WTC11 (cell line): ENCODE measurements around the gene CPEB4.

Experiments
- GABPB1 ChIP-seq: sonication (generic); formaldehyde crosslinking; IDR thresholded peaks from 2 replicates; pipeline ENCODE4 v1.8.1; 2023; ENCODE audit warnings: mild to moderate bottlenecking, missing genetic modification reagents
- NR3C1 ChIP-seq: sonication (generic); formaldehyde crosslinking; conservative IDR thresholded peaks from 2 replicates; pipeline ENCODE4 v1.8.1; 2023; ENCODE audit warnings: low read depth, mild to moderate bottlenecking, missing genetic modification reagents
- ZNF416 ChIP-seq: fragments of 250-450 bp; sonication (Bioruptor Pico); IDR thresholded peaks from 2 replicates; pipeline ENCODE4 v1.9.0; 2021; ENCODE audit warnings: mild to moderate bottlenecking, inconsistent platforms
- TF ChIP-seq, protein P1 (sequence below): sonication (generic); formaldehyde crosslinking; IDR thresholded peaks from 2 replicates; pipeline ENCODE4 v1.8.0; 2022; ENCODE audit warnings: mild to moderate bottlenecking, missing genetic modification reagents
- TF ChIP-seq, protein P2 (sequence below): sonication (generic); formaldehyde crosslinking; IDR thresholded peaks from 2 replicates; pipeline ENCODE4 v1.8.1; 2023; ENCODE audit warnings: mild to moderate bottlenecking, missing genetic modification reagents, moderate library complexity

DNA sequence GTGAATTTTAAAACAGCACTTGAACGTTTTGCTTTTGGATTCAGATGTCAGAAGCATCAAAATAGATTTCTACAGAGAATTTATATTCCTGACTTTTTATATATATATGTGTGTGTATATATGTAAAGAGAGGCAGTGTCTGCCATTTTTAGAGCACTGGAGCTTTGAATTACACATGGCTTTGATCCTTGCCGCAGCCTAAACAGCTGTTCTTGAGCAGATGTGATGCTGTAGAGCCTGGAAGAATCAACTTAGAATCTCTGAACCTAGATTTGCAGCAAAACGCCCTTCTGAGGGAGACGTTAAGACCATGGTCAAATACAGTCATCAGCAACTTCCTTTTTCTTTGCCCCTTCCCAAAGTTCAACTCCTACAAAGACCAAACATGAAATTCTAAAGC lies 79.1 kb downstream of the CPEB4 start:
- TF ChIP-seq NR3C1 (CRISPR knock-in tag) = no peak
- TF ChIP-seq GABPB1 (CRISPR knock-in tag) = no peak
- TF ChIP-seq, protein P1, sequence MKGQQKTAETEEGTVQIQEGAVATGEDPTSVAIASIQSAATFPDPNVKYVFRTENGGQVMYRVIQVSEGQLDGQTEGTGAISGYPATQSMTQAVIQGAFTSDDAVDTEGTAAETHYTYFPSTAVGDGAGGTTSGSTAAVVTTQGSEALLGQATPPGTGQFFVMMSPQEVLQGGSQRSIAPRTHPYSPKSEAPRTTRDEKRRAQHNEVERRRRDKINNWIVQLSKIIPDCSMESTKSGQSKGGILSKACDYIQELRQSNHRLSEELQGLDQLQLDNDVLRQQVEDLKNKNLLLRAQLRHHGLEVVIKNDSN (CRISPR knock-in tag) = no peak
- TF ChIP-seq, protein P2, sequence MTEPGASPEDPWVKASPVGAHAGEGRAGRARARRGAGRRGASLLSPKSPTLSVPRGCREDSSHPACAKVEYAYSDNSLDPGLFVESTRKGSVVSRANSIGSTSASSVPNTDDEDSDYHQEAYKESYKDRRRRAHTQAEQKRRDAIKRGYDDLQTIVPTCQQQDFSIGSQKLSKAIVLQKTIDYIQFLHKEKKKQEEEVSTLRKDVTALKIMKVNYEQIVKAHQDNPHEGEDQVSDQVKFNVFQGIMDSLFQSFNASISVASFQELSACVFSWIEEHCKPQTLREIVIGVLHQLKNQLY (CRISPR knock-in tag) = no peak
- no peak for TF ChIP-seq ZNF416 (CRISPR knock-in tag)
